Stimulated activated CD8-positive, alpha-beta memory T cell treated with anti-CD3 and anti-CD28 coated beads, Interleukin-7, amount 100 ng/mL, for 24 hours (primary cell): Measurements from ENCODE around the gene IER5.
A peak's percentile ranks its signal among the peaks of the same experiment; 100 is the strongest.
"Not testable (repeated sequence)": the region's sequence is repeated elsewhere in the genome, so short reads cannot be mapped to it uniquely, and the experiment has no call there.

Experiments
- DNase-seq: peaks from one replicate; pipeline ENCODE4 v3.0.0-alpha.2; 2020; ENCODE audit warnings: low read depth

Gene IER5

DNA sequence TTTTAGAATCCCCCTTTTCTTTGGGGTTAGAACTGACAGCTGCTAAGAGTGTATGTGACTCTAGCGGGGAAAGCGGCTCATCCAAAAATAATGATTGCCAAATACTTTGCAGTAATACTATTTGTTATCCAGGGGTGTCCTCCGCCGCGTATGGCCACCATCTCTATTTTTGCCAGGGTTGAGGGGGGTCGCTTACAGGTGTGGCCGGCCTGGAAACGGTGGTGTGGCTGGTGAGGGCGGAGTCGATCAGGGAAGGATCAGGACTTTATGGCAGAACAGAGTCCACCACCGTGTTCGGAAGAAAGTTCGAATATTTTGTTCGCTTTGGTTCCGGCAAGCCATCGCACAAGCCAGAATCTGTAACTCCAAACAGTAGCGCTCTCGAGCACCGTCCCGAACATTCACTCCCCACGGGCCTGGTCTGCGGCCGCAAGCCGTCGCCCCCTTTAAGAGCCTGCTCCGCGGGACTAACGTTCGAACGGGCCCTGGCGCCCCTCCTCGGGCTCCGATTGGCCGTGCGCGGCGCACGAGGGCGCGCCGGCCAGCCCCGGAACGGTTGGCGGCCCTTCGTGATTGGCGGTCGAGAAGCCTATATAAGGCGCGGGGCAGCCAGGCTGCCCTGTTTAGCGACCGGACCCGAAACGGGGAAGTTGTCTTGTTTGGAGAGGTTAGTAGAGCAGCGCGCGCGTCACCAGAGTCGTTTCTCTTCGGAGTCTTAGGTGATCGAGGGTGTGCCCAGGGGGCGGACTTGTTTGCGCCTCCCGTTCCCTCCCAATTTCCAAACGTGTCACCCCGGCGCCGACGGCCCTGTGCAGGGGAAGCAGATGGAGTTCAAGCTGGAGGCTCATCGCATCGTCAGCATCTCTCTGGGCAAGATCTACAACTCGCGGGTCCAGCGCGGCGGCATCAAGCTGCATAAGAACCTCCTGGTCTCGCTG is at the start of gene IER5:
Gene IER5, plus strand, starts transcription at position 622 of the 938 bp plus-strand sequence. Its CDS starts 203 bp downstream, at position 825.
- peak; percentile 90 for DNase-seq

DNA sequence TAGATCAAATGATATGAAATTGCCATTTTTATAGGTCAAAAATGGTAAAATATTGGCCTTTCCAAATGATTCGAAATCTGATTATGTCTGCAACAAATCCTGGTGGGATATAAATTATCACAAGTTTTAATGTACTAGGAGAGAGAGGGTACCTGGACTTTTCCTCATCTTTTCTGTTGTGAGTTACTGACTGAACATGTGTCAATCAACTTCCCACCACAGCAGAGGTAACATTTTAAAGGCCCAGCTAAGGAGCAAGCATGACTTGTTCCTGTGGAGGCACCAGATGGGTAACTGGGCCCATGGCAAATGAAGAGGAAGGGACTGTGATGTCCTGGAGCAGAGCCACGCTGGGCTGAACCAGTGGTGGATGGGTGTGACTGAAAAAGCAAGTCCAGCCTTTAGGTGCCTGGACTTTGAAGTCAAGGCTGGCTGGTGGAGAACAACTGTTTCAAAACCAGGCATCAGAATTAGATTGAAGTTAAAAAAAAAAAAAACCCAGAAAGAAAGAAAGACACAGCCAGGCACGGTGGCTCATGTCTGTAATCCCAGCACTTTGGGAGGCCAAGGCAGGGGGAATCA is 48.1 kb upstream of the IER5 start:
- DNase-seq: no peak

- DNase-seq: no peak
These were observed 45.2 kb upstream of the IER5 start for GRCh38 chr1:181043025-181043888.

DNA sequence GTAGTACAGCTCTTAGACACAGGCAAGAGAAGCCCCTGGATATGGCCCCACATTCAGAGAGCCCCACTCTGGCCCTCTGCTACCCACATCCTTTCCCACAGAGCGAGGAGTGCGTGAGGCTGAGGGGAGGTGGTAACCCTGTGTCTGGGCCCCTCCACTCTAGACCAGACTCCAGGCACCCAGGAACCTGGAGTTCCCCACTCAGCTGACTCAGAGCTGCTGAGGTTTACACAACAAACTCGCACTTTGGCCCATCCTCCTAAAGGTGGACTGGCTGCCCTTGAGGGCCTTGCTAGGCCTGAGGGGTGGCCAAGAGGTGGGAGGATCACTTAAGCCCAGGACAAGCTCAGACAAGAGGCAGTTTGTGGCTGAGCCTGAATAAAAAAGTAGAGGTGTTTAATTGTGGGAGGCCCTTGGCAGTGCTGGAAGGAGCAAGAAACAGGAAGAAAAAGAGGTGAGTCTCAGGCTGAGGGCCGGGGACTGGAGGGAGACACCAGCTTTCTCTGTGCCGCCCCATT is 44.0 kb upstream of the IER5 start:
- DNase-seq: no peak

DNA sequence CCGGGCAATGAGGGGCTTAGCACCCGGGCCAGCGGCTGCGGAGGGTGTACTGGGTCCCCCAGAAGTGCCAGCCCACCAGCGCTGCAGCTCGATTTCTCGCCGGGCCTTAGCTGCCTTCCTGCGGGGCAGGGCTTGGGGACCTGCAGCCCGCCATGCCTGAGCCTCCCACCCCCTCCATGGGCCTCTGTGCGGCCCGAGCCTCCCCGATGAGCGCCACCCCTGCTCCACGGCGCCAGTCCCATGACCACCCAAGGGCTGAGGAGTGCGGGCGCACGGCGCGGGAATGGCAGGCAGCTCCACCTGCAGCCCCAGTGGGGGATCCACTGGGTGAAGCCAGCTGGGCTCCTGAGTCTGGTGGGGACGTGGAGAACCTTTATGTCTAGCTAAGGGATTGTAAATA is 42.6 kb upstream of the IER5 start:
- not testable (repeated sequence) for DNase-seq

DNA sequence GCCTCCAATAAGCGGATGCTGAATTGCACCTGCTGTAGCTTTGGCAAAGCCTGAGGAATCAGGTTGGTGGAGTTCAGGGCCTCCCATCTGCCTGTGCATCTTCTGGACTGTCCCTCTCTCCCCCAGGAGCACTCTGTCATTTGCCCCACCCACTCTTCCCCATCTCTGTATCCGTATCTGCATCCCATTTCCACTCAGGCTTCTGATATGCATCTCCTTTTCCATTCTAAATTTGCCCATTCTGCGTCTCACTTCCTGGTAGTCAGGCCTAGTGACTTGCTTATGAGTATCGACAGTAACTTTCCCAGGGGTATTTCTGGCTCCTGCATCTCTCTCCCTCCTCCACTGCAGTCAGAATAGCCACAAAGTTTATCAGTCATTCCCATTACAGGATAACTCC is 39.1 kb upstream of the IER5 start:
- no peak for DNase-seq

- no peak for DNase-seq
These were observed 37.6 kb upstream of the IER5 start for GRCh38 chr1:181050922-181051321.

- no peak for DNase-seq
These were observed 31.9 kb upstream of the IER5 start for GRCh38 chr1:181056560-181056959.

DNA sequence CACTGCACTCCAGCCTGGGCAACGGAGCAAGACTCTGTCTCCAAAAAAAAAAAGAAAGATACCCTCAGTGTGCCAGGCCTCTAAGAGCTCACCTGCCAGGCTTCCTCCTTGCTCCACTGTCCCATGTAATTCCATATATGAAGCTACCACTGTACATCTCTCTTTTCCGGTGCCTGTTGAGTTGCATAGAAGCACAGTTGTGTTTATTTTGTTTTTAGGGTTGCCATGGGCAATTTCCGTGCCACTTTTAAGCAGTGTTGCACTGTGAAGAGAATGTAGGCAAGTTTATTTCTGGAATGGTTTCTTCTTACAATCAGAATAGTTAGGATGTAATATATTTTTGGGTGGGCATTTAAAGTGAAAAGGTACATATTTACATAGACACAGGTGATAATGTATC is 31.4 kb upstream of the IER5 start:
- no peak for DNase-seq

DNA sequence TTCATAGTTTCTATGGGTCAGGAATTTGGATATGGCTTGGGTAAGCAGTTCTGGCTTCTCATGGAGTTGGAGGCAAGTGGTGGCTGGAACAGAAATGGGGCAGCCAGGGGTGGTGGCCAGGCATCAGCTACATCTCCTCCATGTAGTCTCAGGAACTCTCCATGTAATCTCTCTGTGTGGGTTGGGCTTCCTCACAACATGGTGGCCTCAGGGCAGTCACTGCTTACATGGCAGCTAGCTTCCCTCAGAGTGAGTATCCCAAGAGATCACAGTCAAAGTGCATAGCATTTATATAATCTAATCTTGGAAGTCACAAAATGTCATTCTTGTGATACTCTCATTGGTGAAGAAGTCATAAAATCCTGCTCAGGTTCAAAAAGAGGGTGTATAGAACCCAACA is 29.1 kb upstream of the IER5 start:
- no peak for DNase-seq

- no peak for DNase-seq
These were observed 28.4 kb upstream of the IER5 start for GRCh38 chr1:181060066-181060465.

DNA sequence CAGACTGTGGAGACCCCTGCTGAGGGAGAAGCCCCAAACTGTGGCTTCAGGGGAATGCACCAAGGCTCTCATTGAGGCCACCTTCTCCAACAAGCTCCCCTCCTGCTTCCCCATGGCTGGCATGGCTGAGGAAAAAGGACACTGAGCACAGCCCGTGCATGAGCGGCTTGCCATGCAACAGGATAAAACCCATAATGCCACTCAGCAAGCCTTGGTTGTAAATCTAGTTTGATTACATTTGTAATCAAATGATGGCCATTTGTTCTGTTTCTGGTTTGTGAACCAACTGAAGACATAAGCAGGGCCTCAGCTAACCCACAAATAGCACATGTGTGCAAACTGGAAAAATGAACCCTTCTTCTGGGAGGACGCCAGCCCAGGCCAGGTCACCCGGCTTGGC is 27.6 kb upstream of the IER5 start:
- DNase-seq: not testable (repeated sequence)

GRCh38 chr1:181061487-181061886 is 27.0 kb upstream of the IER5 start:
- no peak for DNase-seq

DNA sequence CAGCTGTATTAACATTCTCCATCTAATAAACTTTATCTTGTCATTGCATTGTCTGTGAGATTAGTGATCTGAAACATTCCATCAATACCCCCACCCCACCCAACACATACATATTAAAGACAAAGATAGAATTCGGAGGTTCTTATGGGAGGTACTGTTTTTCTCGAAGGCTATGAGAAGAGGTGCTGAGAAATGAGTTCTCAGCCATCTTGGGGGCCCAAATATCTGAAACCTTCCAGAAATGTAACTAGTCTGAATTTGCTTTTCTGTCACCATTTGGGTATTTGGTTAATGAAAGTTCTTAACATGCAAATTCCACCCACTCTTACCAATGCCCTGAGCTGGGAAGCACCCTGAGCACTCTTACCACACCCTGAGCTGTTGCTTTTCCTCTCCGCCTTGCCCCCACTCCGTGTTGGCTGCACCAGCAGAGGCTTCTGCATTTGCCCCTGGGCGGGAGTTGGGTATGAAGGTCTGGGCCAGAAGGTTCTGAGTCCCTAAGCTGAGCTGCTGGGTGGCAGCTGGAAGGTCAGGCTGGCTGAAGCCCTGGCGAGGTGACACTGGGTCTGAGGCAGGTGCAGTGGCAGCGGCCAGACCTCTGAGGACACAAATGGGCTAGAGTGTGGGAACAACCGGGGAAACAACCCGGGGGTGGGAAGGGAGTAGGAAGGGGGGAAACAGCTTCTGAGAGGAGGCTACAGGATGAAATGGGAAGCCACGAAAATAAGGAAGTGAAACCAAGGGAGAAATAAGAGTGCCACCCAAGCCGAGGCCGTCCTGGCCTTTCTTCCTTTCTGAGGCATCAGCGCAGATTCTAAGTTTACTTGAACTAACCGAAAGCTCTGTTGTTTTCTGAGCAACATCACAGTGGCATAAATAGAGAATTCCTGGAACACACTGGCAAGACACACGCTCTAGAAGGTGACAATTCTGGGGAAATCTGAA is 26.3 kb upstream of the IER5 start:
- no peak for DNase-seq

DNA sequence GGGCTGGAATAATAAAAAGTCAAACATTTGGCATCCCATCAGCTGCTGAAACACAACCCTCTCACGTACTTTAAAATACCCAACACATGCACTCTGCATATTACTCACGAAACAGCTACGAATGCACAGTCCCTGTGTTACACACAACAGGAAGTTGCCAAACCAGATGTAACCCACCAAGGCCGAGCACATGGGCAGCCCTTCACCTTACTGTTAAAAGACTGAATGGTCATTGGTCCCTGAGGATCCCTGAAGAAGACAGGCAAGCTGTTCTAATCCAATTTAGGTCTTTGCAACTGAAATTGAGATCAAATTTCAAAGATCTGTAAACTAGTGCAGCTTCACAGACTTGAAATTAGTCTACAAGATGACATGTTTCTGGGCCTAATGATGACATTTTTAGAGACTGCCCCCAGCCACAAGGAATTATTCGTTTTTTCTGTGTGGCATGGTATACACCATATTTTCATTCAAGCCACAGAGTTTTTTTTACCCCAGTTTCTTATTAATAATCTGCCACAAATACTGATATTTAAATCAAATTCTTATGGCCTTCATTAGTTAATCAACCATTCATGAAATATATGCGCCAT is 25.6 kb upstream of the IER5 start:
- DNase-seq: no peak

DNA sequence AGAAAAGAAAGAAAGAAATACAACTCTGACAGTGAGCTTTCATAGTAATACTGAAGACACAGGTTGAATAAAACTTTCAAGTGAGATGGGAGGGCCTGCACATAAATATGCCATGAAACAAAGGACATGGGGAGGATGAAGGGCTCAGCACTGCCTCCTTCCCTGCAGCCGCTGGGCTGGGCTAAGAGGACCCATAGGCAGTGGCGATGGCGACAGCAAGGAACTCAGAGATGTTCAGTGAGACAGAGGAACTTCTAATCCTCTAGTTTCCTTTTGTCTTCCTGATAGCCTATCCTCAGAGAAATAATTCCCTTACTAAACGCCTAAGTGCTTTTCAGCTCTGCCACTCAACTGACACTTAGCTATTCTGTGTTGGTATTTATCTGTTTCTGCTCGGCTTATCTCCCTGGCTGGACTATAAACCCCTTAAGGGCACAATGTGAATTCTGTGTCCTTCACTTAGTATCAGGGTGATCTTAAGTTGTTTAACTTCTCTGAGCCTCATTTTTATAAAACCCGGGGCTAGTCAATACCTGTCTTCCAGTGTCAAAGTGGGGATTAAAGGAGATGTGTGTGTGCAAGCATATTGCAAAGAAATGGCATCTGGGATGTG is 24.4 kb upstream of the IER5 start:
- no peak for DNase-seq

- no peak for DNase-seq
These were observed 23.8 kb upstream of the IER5 start for GRCh38 chr1:181064702-181065101.

- DNase-seq: no peak
These were observed 14.9 kb upstream of the IER5 start for GRCh38 chr1:181073638-181074037.

- no peak for DNase-seq
These were observed 12.6 kb upstream of the IER5 start for GRCh38 chr1:181075766-181076350.

- no peak for DNase-seq
These were observed 11.6 kb upstream of the IER5 start for GRCh38 chr1:181076852-181077251.
